ENCODE data around the gene RBM19.

The RBM19 gene

GRCh38 chr12:113988976-113989375, 22.9 kb upstream of the RBM19 start:
- no peak for TF ChIP-seq CTCF (IDR thresholded peaks at IDR 0.05; ENCODE audit: borderline replicate concordance, control extremely low read depth, extremely low read depth, insufficient read depth, missing control alignments)
- DNase-seq (ENCODE audit: low spot score), result no peak

GRCh38 chr12:113988064-113988451, 21.9 kb upstream of the RBM19 start:
- in situ Hi-C loops (cut with MboI; ENCODE audit: low sequenced_read_pairs, unreplicated experiment), result no loop called here

More at GRCh38 chr12:113988976-113989375, 22.9 kb upstream of the RBM19 start:
- in situ Hi-C loops (cut with MboI; ENCODE audit: low sequenced_read_pairs, unreplicated experiment), result no loop called here

GRCh38 chr12:113987261-113988063, 21.3 kb upstream of the RBM19 start:
- no peak for TF ChIP-seq CTCF (IDR thresholded peaks at IDR 0.05; ENCODE audit: borderline replicate concordance, control extremely low read depth, extremely low read depth, insufficient read depth, missing control alignments)
- DNase-seq (ENCODE audit: low spot score), result no peak
- in situ Hi-C loops (cut with MboI; ENCODE audit: low sequenced_read_pairs, unreplicated experiment), result no loop called here

More at GRCh38 chr12:113988064-113988451, 21.9 kb upstream of the RBM19 start:
- no peak for DNase-seq (ENCODE audit: low spot score)
- TF ChIP-seq CTCF (IDR thresholded peaks at IDR 0.05; ENCODE audit: borderline replicate concordance, control extremely low read depth, extremely low read depth, insufficient read depth, missing control alignments), result no peak

- no peak for DNase-seq (ENCODE audit: low spot score)
- in situ Hi-C loops (cut with MboI; ENCODE audit: low sequenced_read_pairs, unreplicated experiment), result no loop called here
- no peak for TF ChIP-seq CTCF (IDR thresholded peaks at IDR 0.05; ENCODE audit: borderline replicate concordance, control extremely low read depth, extremely low read depth, insufficient read depth, missing control alignments)
Measured at GRCh38 chr12:113984464-113984863, 18.3 kb upstream of the RBM19 start.

GRCh38 chr12:113983777-113984448, 17.8 kb upstream of the RBM19 start:
- in situ Hi-C loops (cut with MboI; ENCODE audit: low sequenced_read_pairs, unreplicated experiment), result no loop called here
- TF ChIP-seq CTCF (IDR thresholded peaks at IDR 0.05; ENCODE audit: borderline replicate concordance, control extremely low read depth, extremely low read depth, insufficient read depth, missing control alignments), result no peak
- no peak for DNase-seq (ENCODE audit: low spot score)

GRCh38 chr12:113983265-113983664, 17.1 kb upstream of the RBM19 start:
- DNase-seq (ENCODE audit: low spot score), result no peak
- in situ Hi-C loops (cut with MboI; ENCODE audit: low sequenced_read_pairs, unreplicated experiment), result no loop called here
- TF ChIP-seq CTCF (IDR thresholded peaks at IDR 0.05; ENCODE audit: borderline replicate concordance, control extremely low read depth, extremely low read depth, insufficient read depth, missing control alignments), result no peak

All from GM13976 (cell line).